Cardiac septum (tissue), 1 donor: ENCODE measurements around the gene PTGER4. TPM values are rescaled to one million over a fixed set of nuclear protein-coding genes. Genes with fewer than 3 reads are reported as not detected.
"Not testable (repeated sequence)": the region's sequence is repeated elsewhere in the genome, so short reads cannot be mapped to it uniquely, and the experiment has no call there.

Source experiments
- DNase-seq: peaks from one replicate; pipeline ENCODE4 v3.0.0-alpha.2; 2020; ENCODE audit warnings: low spot score
- intact Hi-C: fragments of 100-400 bp; cut with DNase I; formaldehyde crosslinking; loops from one replicate; pipeline ENCODE4 v1.14.0; 2022
- long read RNA-seq: library from polyadenylated mRNA; unstranded; transcript quantifications from one replicate; pipeline ENCODE4 v2.0.0, GENCODE V29; 2021
- total RNA-seq: library from RNA; stranded (reverse); fragmentation: NEBNext Ultra II Directional; extraction: Animal tissue kit (Norgen Biotek cat#: 25700); gene quantifications from one replicate; pipeline ENCODE4 v1.2.1, GENCODE V29; 2021
- donor health status: DM: no; HTN: no; CAD: no.

The PTGER4 gene
- total RNA-seq, result 6.1 TPM
- long read RNA-seq, partial matches to known transcripts, result 0 of 7 reads
- long read RNA-seq, other reads (novel, unspliced or antisense), result 2 of 7 reads

DNA sequence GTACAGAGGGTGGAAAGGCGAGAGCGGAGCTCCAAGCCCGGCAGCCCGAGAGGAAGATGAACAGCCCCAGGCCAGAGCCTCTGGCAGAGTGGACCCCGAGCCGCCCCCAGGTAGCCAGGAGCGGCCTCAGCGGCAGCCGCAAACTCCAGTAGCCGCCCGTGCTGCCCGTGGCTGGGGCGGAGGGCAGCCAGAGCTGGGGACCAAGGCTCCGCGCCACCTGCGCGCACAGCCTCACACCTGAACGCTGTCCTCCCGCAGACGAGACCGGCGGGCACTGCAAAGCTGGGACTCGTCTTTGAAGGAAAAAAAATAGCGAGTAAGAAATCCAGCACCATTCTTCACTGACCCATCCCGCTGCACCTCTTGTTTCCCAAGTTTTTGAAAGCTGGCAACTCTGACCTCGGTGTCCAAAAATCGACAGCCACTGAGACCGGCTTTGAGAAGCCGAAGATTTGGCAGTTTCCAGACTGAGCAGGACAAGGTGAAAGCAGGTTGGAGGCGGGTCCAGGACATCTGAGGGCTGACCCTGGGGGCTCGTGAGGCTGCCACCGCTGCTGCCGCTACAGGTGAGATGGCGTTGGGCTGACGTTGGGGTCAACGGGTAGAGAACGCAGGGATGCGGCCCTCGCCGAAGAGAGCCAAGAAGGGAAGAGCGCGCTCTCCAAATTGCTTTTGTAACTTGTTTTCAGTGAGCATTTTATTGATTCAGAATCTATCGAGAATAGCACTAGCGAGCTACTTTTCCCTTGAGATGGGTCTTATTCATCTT lies at the start of gene PTGER4:
Gene PTGER4 (plus strand): TSS at position 3 of the 769 bp plus-strand sequence. CDS start 1,079 bp downstream, outside the sequence.
- intact Hi-C loops, result loop anchor here (5.0 to 10.0 kb wide), 4 partner anchors 108 to 655 kb away; no protein-coding TSS in a partner anchor

DNA sequence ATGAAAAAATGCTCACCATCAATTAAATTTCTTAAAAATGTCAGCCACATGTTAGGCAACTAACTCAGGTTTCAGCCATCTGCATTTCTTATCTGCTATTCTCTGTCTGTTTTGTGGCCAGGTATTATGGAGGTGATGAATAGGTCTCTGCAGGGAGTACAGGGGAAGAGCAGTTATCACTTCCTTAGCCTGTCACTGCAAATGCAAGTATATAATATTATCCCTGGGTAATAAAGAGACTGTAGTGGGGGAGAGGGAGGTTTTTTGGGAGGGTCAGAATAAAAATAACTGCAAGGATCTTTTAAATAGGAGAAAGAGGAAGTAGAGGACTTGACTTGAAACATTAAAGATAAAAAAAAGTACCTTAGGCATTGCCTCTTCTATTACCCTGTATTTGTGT lies 49.6 kb upstream of the PTGER4 start:
- intact Hi-C loops, result no loop called here
- DNase-seq, result no peak

More for the DNA sequence above, at the start of gene PTGER4:
- no peak for DNase-seq

DNA sequence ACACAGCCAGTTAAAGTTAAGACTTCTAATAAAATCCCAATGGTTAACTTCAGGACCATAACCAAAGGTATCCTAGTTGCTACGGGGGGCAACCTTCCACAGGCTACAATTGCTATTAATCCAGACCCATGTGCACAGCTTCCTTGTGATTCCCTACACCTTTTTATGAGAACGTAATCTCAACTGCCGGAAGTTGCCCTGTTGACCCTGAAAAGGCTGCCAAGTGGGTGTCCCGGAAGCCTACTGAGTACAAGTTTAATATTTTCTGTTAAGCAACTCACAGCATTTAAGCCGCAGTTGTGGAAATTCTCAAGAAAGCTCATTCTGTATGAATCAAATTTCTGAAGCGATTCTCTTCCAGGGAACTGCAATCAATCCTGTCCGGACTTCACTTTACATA lies 48.5 kb upstream of the PTGER4 start:
- DNase-seq, result no peak
- intact Hi-C loops, result no loop called here

DNA sequence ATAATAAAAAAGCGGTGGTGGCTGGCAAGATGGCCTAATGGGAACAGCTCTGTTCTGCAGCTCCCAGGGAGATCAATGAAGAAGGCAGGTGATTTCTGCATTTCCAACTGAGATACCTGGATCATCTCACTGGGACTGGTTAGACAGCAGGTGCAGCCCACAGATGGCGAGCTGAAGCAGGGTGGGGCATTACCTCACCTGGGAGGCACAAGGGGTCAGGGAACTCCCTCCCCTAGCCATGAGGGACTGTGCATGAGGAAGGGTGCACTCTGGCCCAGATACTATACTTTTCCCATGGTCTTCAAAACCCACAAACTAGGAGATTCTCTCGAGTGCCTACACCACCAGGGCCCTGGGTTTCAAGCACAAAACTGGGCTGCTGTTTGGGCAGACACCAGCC lies 45.6 kb upstream of the PTGER4 start:
- no peak for DNase-seq
- intact Hi-C loops, result no loop called here

DNA sequence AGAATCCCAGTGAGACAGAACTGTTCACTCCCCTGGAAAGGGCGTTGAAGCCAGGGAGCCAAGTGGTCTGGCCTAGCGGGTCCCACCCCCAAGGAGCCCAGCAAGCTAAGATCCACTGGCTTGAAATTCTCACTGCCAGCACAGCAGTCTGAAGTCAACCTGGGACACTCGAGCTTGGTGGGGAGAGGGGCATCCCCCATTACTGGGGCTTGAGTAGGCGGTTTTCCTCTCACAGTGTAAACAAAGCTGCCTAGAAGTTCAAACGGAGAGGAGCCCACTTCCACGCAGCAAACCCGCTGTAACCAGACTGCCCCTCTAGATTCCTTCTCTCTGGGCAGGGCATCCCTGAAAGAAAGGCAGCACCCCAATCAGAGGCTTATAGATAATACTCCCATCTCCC lies 45.1 kb upstream of the PTGER4 start:
- no peak for DNase-seq
- intact Hi-C loops, result no loop called here

DNA sequence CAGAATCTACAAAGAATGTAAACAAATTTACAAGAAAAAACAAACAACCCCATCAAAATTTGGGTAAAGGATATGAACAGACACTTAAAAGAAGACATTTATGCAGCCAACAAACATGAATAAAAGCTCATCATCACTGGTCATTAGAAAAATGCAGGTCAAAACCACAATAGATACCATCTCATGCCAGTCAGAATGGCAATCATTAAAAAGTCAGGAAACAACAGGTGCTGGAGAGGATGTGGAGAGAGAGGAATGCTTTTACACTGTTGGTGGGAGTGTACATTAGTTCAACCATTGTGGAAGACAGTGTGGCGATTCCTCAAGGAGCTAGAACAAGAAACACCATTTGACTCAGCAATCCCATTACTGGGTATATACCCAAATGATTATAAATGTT lies 40.2 kb upstream of the PTGER4 start:
- DNase-seq, intact Hi-C loops: not testable (repeated sequence)

DNA sequence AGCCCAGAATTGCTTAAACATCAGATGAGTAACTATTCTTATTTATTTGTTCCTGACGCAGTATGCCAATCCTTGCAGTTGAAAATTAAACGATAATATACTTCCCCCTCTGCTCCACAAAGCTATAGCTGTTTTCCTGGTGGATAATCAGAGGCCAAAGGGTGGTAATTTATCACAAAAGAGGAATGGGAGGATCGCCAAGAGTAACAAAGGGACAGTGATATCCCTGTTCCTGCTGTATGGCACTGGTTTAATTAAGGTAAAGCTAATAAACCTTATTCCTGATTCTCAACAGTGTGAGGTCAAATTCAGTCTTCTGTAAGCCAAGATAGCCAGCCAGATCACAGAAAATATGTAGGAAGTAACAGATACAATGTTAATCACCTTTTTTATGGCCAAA lies 33.4 kb upstream of the PTGER4 start:
- DNase-seq, result no peak
- intact Hi-C loops, result no loop called here

DNA sequence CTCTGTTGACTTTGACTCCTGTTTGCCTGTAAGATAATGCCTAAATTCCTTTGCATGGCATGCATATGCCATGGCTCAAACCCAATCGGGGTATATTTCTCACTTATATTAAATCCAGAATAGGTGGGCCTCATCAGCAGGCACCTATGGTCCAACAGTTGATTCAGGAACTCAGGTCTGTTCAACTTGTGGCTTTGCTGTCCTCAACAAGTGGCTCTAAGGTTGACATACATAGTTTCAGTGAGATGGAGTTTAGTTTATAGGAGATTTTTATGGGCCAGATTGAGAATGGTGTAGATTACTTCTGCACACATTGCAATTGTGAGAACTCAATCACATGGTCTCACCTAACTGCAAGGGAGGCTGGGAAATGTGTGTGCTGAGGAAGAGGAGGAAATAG lies 31.6 kb upstream of the PTGER4 start:
- DNase-seq, result no peak
- intact Hi-C loops, result no loop called here

DNA sequence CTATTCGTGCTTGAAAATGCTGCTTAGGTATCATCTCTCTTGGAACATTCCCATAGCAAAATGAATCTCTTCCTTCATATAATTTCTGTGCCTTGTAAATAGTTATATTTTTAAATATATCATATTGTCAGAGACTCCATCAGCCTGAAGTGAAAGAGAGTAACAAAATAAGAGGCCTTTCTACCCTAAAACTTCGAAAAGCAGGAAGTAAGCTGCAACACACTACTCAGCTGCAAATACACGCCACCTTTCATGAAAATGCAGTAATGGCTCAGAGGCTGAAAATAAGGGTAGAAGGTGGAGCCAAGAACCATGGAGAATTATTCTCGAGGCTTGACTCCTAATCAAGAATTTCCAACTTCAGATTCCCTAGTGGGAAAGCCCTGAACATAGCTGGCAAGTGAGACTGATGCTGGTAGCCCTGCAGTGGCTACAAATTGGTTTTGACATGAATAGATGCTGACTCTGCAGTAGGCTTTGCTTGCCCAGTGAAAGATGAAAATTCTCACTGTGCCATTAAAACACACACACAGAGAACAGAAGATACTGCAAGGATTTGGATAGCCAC lies 30.2 kb upstream of the PTGER4 start:
- intact Hi-C loops, result no loop called here
- DNase-seq, result no peak

DNA sequence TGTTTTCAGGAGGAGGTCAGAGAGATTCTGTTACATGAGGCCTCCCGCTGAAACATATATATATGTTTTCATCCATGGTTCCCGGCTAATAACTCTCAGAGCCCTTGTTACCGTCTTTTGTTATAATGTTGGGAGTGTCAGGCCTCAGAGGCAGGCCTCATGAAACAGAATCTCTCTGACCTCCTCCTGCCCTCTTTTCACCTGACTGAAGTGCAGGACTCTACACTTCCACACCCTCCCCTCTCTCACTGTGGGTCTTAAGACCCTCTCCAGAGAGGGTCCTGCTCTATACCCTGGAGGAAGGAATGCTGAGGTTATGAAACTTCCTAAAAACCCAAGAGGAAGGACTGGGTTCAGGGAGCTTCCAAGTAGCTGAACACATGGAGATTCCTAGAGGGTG lies 28.5 kb upstream of the PTGER4 start:
- intact Hi-C loops, result no loop called here
- DNase-seq, result no peak

DNA sequence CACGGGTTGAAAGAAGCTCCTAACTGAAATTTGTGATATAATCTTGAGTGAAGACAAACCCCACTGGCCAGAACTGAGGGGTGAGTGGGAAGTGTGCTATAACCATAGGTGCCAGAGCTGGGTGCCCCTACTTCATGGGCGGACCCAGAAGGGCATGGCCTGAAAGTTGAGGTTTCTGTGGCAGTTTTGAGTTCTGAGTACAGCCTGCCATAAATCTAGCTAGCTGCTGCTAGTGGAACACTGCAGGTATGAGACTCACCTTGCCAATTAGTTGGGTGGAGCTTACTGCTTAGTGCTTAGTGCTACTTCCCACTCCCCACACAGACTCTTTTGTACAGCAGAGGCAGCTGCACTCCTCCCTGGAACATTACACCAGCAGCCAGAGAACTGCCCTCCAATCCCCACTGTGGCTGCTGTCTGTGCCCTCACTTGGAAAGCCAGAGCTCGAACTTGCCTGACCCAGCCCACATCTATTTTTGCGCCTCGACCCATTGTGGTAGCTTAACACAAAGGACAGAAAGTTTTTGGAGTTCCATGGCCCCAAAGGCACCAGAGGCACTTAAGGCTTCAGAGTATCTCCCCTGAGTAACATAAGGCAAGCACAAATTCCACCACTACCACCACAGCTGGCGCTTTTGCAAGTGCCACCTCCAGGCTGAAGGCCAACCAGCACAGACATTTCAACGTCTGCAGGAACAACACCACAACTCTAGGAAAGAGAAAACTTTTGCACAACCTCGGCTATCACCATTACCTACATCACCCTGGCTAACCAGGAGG lies 27.1 kb upstream of the PTGER4 start:
- intact Hi-C loops, result no loop called here
- no peak for DNase-seq

DNA sequence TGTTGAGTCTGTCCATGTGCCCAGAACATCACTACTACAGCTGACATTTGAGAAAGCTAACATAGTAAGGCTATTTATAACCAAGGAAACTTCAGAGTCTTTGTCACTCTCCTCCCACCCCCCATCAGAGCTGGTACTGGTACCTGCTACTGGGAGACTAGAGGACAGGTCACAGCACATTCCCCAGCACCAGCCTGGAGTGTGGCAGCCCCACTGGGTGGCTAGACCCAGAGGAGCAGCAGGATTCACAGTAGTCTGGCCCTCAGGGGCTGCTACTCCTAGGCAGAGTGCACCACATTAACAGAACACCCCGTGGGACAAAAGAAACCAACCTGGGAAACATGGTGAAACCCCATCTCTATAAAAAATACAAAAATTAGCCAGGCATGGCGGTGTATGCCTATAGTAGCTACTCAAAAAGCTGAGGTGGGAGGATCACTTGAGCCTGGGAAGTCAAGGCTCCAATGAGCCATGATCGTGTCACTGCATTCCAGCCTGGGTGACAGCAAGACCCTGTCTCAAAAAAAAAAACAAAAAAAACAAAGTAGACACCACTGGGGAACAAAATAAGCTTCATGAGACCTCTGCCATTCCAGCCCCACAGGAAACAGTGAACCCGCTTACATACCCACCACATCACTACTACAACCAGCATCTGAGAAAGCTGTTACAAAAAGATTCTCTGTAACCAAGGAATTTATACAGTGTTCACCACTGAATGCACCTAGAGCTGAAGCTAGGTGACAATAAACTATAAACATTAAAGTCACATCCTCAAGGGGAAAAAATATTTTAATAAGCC lies 26.3 kb upstream of the PTGER4 start:
- no peak for DNase-seq
- intact Hi-C loops, result no loop called here

DNA sequence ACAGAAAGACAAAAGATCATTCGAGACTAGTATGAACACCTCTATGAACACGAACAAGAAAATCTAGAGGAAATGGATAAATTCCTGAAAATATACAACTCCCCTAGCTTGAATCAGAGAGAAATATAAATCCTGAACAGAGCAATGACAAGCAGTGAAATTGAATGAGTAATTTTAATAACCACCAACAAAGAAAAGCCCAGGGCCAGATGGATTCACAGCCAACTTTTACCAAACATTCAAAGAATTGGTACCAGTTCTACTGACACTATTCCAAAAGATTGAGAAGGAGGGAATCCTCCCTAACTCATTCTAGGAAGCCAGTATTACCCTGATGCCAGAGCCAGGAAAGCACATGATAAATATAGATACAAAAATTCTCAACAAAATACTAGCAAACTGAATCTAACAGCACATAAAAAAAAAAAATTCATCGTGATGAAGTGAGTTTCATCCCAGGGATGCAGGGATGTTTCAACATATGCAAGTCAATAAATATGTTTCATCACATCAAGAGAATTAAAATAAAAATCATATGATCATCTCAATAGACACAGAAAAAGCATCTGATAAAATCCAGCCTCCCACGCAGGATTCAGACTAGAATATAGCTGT lies 25.2 kb upstream of the PTGER4 start:
- no peak for DNase-seq
- intact Hi-C loops, result no loop called here

DNA sequence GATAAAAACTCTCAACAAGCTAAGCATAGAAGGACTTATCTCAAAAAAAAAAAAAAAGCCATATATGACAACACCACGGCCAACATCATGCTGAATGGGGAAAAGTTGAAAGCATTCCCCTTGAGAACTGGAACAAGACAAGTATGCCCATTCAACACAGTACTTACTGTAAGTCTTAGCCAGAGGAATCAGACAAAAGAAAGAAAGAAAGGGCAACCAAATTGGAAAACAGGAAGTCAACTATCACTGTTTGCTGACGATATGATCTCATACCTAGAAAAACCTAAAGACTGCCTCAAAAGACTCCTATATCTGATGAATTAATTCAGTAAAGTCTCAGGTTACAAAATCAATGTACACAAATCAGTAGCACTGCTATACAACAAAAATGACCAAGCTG lies 24.6 kb upstream of the PTGER4 start:
- intact Hi-C loops, result no loop called here
- DNase-seq, result no peak

DNA sequence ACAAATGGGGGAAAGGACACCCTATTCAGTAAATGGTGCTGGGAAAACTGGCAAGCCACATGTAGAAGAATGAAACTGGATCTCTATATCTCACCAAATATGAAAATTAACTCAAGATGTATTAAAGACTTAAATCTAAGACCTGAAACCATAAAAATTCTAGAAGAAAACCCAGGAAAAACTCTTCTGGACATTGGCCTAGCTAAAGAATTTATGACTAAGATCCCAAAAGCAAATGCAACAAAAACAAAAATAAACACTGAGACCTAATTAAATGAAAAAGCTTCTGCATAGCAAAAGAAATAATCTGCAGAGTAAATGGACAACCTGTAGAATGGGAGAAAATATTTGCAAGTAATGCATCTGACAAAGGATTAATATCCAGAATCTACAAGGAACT lies 23.6 kb upstream of the PTGER4 start:
- DNase-seq, intact Hi-C loops: not testable (repeated sequence)

DNA sequence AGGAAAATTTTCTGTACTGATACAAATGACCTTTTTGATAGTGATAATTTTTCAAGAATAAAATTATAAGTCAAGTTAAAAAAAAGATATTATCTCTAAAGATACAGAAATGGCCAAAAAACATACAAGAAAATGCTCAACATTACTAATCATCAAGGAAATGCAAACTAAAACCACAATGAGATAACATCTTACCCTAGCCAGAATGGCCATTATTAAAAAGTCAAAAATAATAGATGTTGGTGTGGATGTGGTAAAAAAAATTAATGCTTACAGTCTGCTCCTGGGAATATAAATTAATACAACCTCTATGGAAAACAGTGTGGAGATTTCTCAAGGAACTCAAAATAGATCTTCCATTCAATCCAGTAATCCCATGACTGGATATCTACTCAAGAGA lies 22.9 kb upstream of the PTGER4 start:
- no peak for DNase-seq
- intact Hi-C loops, result no loop called here

DNA sequence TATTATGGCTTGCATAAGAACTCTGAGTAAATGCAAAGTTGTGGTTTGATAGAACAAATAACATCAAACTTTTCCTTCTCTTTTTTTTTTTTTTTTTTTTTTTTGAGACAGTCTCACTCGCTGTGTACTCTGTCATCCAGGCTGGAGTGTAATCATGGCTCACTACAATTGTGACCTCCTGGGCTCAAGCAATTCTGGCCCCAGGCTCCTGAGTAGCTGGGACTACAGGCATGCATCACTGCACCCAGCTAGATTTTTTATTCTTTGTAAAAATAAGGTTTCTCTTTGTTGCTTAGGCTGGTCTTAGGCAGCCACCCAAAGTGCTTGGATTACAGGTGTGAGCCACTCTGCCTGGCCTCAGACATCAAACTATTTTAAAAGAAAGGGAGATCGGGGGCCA lies 19.0 kb upstream of the PTGER4 start:
- no peak for DNase-seq
- intact Hi-C loops, result no loop called here

DNA sequence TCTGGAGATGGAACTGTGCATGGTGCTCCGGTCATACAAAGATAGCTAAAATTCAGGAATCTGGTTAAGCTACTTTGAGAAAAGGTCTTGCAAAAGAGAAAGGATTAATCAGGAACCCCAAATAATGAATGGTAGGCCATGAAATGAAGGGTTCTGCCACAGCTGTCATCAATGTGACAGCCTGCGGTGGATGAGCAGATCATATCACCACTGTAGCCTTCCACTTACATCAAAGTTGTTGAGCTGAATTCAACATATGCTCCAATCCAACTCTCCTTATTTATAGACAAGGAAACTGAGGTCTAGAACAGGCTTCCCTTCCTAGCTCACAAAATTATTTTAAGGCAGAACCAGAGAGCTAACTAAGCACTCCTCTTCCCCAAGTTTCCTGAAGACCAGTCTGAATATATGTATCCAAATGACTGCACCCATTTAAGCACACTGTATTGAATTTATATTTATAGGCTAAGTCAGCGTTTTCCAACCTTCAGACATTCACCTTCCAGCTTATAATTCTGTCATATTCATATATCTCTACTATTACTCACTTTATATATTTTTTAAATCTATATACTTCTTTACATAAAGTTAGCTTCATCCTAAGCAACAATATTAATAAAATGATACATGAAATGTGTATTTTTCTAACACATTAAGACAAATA lies 13.9 kb upstream of the PTGER4 start:
- intact Hi-C loops, result no loop called here
- DNase-seq, result no peak

DNA sequence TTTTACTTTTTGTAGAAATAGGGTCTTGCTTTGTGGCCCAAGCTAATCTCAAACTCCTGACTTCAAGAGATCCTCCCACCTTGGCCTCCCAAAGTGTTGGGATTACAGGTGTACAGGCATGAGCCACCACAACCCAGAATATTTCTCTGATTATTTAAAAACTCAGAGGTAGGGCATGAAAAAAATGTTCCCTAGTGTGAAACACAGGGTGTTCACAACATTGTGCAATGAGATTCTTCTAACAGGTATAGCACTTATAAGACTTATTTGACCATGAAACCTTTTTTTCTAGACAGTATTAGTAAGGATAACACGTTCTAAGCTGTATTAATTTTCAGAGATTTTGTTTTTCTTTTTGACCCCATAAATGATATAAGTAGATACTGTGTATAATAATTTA lies 13.1 kb upstream of the PTGER4 start:
- intact Hi-C loops, result no loop called here
- no peak for DNase-seq
